HepG2 (cell line): Measurements from ENCODE around the gene DUS1L. TPM values are rescaled to one million over a fixed set of nuclear protein-coding genes. Genes with fewer than 3 reads are reported as not detected.

ENCODE experiments used
- ATF7 ChIP-seq, 2 experiments: fragments of 450-650 bp in 1 of 2; sonication (generic) in 1 of 2; formaldehyde crosslinking in 1 of 2; IDR thresholded peaks; 2 replicates each; pipeline versions ENCODE4 v1.4.0 to v1.6.1; 2016 to 2020; ENCODE audit warnings: antibody characterized with exemption in 1 of 2, mild to moderate bottlenecking in 1 of 2, missing genetic modification reagents in 1 of 2
- ATM ChIP-seq: fragments of 450-650 bp; IDR thresholded peaks from 2 replicates; pipeline ENCODE4 v1.7.1; 2017; ENCODE audit warnings: mild to moderate bottlenecking, borderline replicate concordance
- FIP1L1 ChIP-seq: fragments of 200-400 bp; formaldehyde crosslinking; IDR thresholded peaks from 2 replicates; pipeline ENCODE4 v1.6.1; 2018; ENCODE audit warnings: low read depth, mild to moderate bottlenecking, low read length, moderate library complexity, borderline replicate concordance; ENCODE audit not compliant: insufficient read depth
- HIC2 ChIP-seq: sonication (generic); formaldehyde crosslinking; IDR thresholded peaks from 2 replicates; pipeline ENCODE4 v1.9.0; 2022; ENCODE audit warnings: low read depth, missing genetic modification reagents
- HNRNPLL ChIP-seq: fragments of 200-400 bp; formaldehyde crosslinking; IDR thresholded peaks from 2 replicates; pipeline ENCODE4 v1.6.1; 2017; ENCODE audit warnings: mild to moderate bottlenecking, low read depth, low read length; ENCODE audit not compliant: poor library complexity, severe bottlenecking
- KLF15 ChIP-seq: sonication (generic); formaldehyde crosslinking; IDR thresholded peaks from 2 replicates; pipeline ENCODE4 v1.8.1; 2023; ENCODE audit warnings: borderline replicate concordance, mild to moderate bottlenecking, inconsistent platforms, missing genetic modification reagents, mixed read lengths
- MLX ChIP-seq: IDR thresholded peaks from 2 replicates; pipeline ENCODE4 v1.6.1; 2016
- MYNN ChIP-seq: sonication (generic); formaldehyde crosslinking; IDR thresholded peaks from 2 replicates; pipeline ENCODE4 v1.4.0; 2020; ENCODE audit warnings: mild to moderate bottlenecking, low read depth, missing genetic modification reagents
- PCBP2 ChIP-seq: fragments of 200-400 bp; formaldehyde crosslinking; optimal IDR thresholded peaks from 2 replicates; pipeline ENCODE3; 2018; ENCODE audit warnings: low read length, low read depth; ENCODE audit not compliant: poor library complexity, severe bottlenecking
- RAD21 ChIP-seq: fragments of 450-650 bp; formaldehyde crosslinking; IDR thresholded peaks from 2 replicates; pipeline ENCODE4 v1.5.0; 2020; ENCODE audit warnings: mild to moderate bottlenecking
- SAFB2 ChIP-seq: sonication (generic); formaldehyde crosslinking; IDR thresholded peaks from 2 replicates; pipeline ENCODE4 v1.5.1; 2020; ENCODE audit warnings: missing genetic modification reagents, low read depth, mild to moderate bottlenecking, borderline replicate concordance
- SNAI1 ChIP-seq: sonication (generic); formaldehyde crosslinking; IDR thresholded peaks from 2 replicates; pipeline ENCODE4 v1.5.0; 2020; ENCODE audit warnings: mild to moderate bottlenecking, missing genetic modification reagents, borderline replicate concordance
- SNAPC5 ChIP-seq: sonication (generic); formaldehyde crosslinking; IDR thresholded peaks from 2 replicates; pipeline ENCODE4 v1.8.1; 2023; ENCODE audit warnings: mild to moderate bottlenecking, missing genetic modification reagents, borderline replicate concordance
- SRY ChIP-seq: sonication (generic); formaldehyde crosslinking; IDR thresholded peaks from 2 replicates; pipeline ENCODE4 v1.8.0; 2022; ENCODE audit warnings: mild to moderate bottlenecking, missing genetic modification reagents
- TBX3 ChIP-seq: fragments of 450-650 bp; IDR thresholded peaks from 2 replicates; pipeline ENCODE4 v1.6.1; 2017; ENCODE audit warnings: antibody characterized with exemption, mild to moderate bottlenecking, inconsistent platforms, borderline replicate concordance
- THAP9 ChIP-seq: sonication (generic); formaldehyde crosslinking; IDR thresholded peaks from 2 replicates; pipeline ENCODE4; 2020; ENCODE audit warnings: missing genetic modification reagents, mild to moderate bottlenecking, borderline replicate concordance
- THYN1 ChIP-seq: sonication (generic); formaldehyde crosslinking; IDR thresholded peaks from 2 replicates; pipeline ENCODE4 v1.8.1; 2023; ENCODE audit warnings: low read depth, mild to moderate bottlenecking, moderate library complexity, missing genetic modification reagents, borderline replicate concordance
- ZEB1 ChIP-seq: IDR thresholded peaks from 2 replicates; pipeline ENCODE4 v1.6.1; 2012; ENCODE audit warnings: mild to moderate bottlenecking, low read depth, inconsistent platforms; ENCODE audit not compliant: insufficient replicate concordance
- ZNF234 ChIP-seq: sonication (generic); formaldehyde crosslinking; conservative IDR thresholded peaks from 2 replicates; pipeline ENCODE4 v1.5.1; 2020; ENCODE audit warnings: mild to moderate bottlenecking, missing genetic modification reagents
- ZNF841 ChIP-seq: sonication (generic); formaldehyde crosslinking; IDR thresholded peaks from 2 replicates; pipeline ENCODE4 v1.8.1; 2023; ENCODE audit warnings: missing genetic modification reagents, borderline replicate concordance
- ZUFSP ChIP-seq: sonication (generic); formaldehyde crosslinking; IDR thresholded peaks from 2 replicates; pipeline ENCODE4 v1.9.0; 2021; ENCODE audit warnings: missing genetic modification reagents, mild to moderate bottlenecking, borderline replicate concordance
- polyA plus RNA-seq, 8 experiments: library from polyadenylated mRNA; depleted of rRNA in 3 of 8; stranded (reverse) in 7 of 8; unstranded in 1 of 8; fragments of >200 nt; fragmentation: Illumina TruSeq in 4 of 8; extraction: Trizol in 4 of 8; gene quantifications; 2 replicates each; pipeline versions ENCODE4 v1.2.1 to v1.2.3, GENCODE V29; 2011 to 2016; ENCODE audit warnings: low read depth in 4 of 8, missing spikeins in 1 of 8, mixed read lengths in 1 of 8; ENCODE audit not compliant: insufficient read depth in 1 of 8
- total RNA-seq, 5 experiments: library from RNA; depleted of rRNA; stranded (reverse); fragments of >200 nt; fragmentation: Illumina TruSeq; extraction: Trizol; gene quantifications; 2 replicates each; pipeline ENCODE4 v1.2.3, GENCODE V29; 2016; ENCODE audit warnings: low read depth in 1 of 5

The DUS1L gene
- total and polyA plus RNA-seq, 2 of the 13 experiments (the other 11 are each of a cell fraction or from before 2014, with no cell fraction given): 81.0 to 109 TPM

GRCh38 chr17:82097184-82097918 lies 31.7 kb upstream of the DUS1L start (continued):
- TF ChIP-seq ZUFSP (CRISPR knock-in tag) (no peak), PCBP2 (no peak), SNAPC5 (no peak), THYN1 (CRISPR knock-in tag) (no peak), SNAI1 (CRISPR knock-in tag) (no peak), ZNF841 (CRISPR knock-in tag) (0 out of 2 replicates have a peak, but pooled peaks have one; percentile 23), ZNF234 (CRISPR knock-in tag) (peak; percentile 97; the same call in 1 of the 2 replicates), ATM (no peak), SRY (CRISPR knock-in tag) (no peak), ZEB1 (no peak), KLF15 (CRISPR knock-in tag) (no peak; the same call in 1 of the 2 replicates), HIC2 (CRISPR knock-in tag) (no peak), RAD21 (CRISPR knock-in tag) (peak; percentile 46), FIP1L1 (0 out of 2 replicates have a peak, but pooled peaks have one; percentile 59), SAFB2 (no peak), MLX (no peak), TBX3 (no peak), MYNN (CRISPR knock-in tag) (no peak), HNRNPLL (no peak), THAP9 (no peak), ATF7 (IDR thresholded peaks at IDR 0.05) (no peak), ATF7 (CRISPR knock-in tag; IDR thresholded peaks at IDR 0.05) (no peak)
